GM12878 (cell line): ENCODE data around the gene SOS1. TPM values are rescaled to one million over a fixed set of nuclear protein-coding genes. Genes with fewer than 3 reads are reported as not detected.

Source experiments
- ATAC-seq: fragments of 200-7000 bp; cut with Tn5 transposase; 3 replicates; pipeline ENCODE4 v1.9.1; 2020; ENCODE audit warnings: mild to moderate bottlenecking, moderate library complexity
- BruUV-seq: library from RNA; stranded (reverse); fragments of 400-500 nt; replicated peaks from 2 replicates; lab custom pipeline; 2021; lab: Mats Ljungman, UMichigan
- CTCF ChIA-PET: fragments of 300-600 bp; sonication (Branson Sonifier 250); formaldehyde crosslinking; extraction: SDS; loops from one replicate; lab custom pipeline; 2021; ENCODE audit warnings: inconsistent platforms; lab: Yijun Ruan, JAX
- POLR2A ChIA-PET: fragments of 350-600 bp; formaldehyde crosslinking; extraction: SDS; loops from one replicate; lab custom pipeline; 2021; ENCODE audit warnings: inconsistent platforms; lab: Charles Lee
- RAD21 ChIA-PET: fragments of 300-600 bp; sonication (Branson Sonifier 250); formaldehyde crosslinking; loops from one replicate; lab custom pipeline; 2023; ENCODE audit warnings: antibody characterized with exemption; ENCODE audit not compliant: unreplicated experiment; lab: Charles Lee
- SMC1A ChIA-PET: fragments of 300-600 bp; sonication (Branson Sonifier 250); formaldehyde crosslinking; loops from one replicate; lab custom pipeline; 2023; ENCODE audit not compliant: unreplicated experiment, uncharacterized antibody; lab: Charles Lee
- DNase-seq: peaks from one replicate; pipeline ENCODE4 v3.0.0-alpha.2; 2011; ENCODE audit warnings: low read depth, low spot score
- FAIRE-seq: peaks from 3 replicates; lab custom pipeline; 2011; peaks lifted over from hg19 to GRCh38; lab: Jason Lieb, UNC
- H2AFZ ChIP-seq: 2 replicates; pipeline ENCODE4 v1.6.0; 2011; ENCODE audit warnings: low read depth, low read length, control low read depth; ENCODE audit not compliant: control insufficient read depth
- H3K27ac ChIP-seq: 2 replicates; pipeline ENCODE4 v1.5.1; 2011; ENCODE audit warnings: control low read depth; ENCODE audit not compliant: control insufficient read depth, insufficient read depth
- H3K27me3 ChIP-seq, 2 experiments: replicated peaks in 1 of 2; 2 replicates each; pipeline versions ENCODE4 v1.6.0 to v1.6.1; 2011; ENCODE audit warnings: low read length in 1 of 2; ENCODE audit not compliant: control insufficient read depth in 2 of 2, insufficient read depth in 2 of 2
- H3K36me3 ChIP-seq, 2 experiments: 2 replicates each; pipeline ENCODE4 v1.5.1; 2011; ENCODE audit warnings: low read length in 1 of 2; ENCODE audit not compliant: control insufficient read depth in 2 of 2, insufficient read depth in 2 of 2
- H3K4me1 ChIP-seq: 2 replicates; pipeline ENCODE4 v1.6.1; 2011; ENCODE audit warnings: mild to moderate bottlenecking, low read length, moderate library complexity, mixed read lengths; ENCODE audit not compliant: control insufficient read depth, insufficient read depth
- H3K4me2 ChIP-seq: 2 replicates; pipeline ENCODE4 v1.6.0; 2011; ENCODE audit warnings: control low read depth; ENCODE audit not compliant: control insufficient read depth, insufficient read depth
- H3K4me3 ChIP-seq: fragments of 200-600 bp; sonication (generic); 2 replicates; pipeline ENCODE4 v1.5.1; 2016
- H3K79me2 ChIP-seq: 2 replicates; pipeline ENCODE4 v1.6.0; 2011; ENCODE audit warnings: low read length; ENCODE audit not compliant: control insufficient read depth, insufficient read depth
- H3K9ac ChIP-seq: 2 replicates; pipeline ENCODE4 v1.8.0; 2011; ENCODE audit warnings: low read length, control low read depth, mixed read lengths; ENCODE audit not compliant: control insufficient read depth, insufficient read depth
- H3K9me3 ChIP-seq: replicated peaks from 3 replicates; pipeline ENCODE4 v1.5.1; 2011; ENCODE audit warnings: mild to moderate bottlenecking, low read length; ENCODE audit not compliant: control insufficient read depth, insufficient read depth
- H4K20me1 ChIP-seq: 2 replicates; pipeline ENCODE4 v1.6.0; 2011; ENCODE audit not compliant: control insufficient read depth, insufficient read depth
- CREB1 ChIP-seq: IDR thresholded peaks from 2 replicates; pipeline ENCODE4 v1.6.1; 2012; ENCODE audit warnings: low read depth, mild to moderate bottlenecking, inconsistent platforms
- ELK1 ChIP-seq: IDR thresholded peaks from 2 replicates; pipeline ENCODE4 v1.6.1; 2012; ENCODE audit warnings: low read depth, low read length, improper control_type of control experiment
- GATAD2B ChIP-seq: fragments of 450-650 bp; conservative IDR thresholded peaks from 2 replicates; pipeline ENCODE4 v1.6.1; 2017; ENCODE audit warnings: low read depth, mild to moderate bottlenecking, moderate library complexity
- KDM1A ChIP-seq: fragments of 200-600 bp; sonication (generic); IDR thresholded peaks from 2 replicates; pipeline ENCODE4 v1.6.1; 2016; ENCODE audit warnings: borderline replicate concordance
- YY1 ChIP-seq: IDR thresholded peaks from 2 replicates; pipeline ENCODE4 v1.6.1; 2011; ENCODE audit warnings: low read depth, mild to moderate bottlenecking, low read length
- ZSCAN29 ChIP-seq: fragments of 450-650 bp; IDR thresholded peaks from 2 replicates; pipeline ENCODE4 v1.6.1; 2017; ENCODE audit warnings: mild to moderate bottlenecking, moderate library complexity
- WGBS: methylation state at CpG from one replicate; pipeline ENCODE4 v1.1.6; 2016; ENCODE audit warnings: low lambda C conversion rate; ENCODE audit not compliant: insufficient replicate concordance, insufficient coverage; ENCODE audit errors: missing lambda C conversion rate; 5-methylcytosine and 5-hydroxymethylcytosine counted together
- in situ Hi-C: fragments of 300-500 bp; cut with MboI; formaldehyde crosslinking; loops from 9 replicates; pipeline ENCODE4 v1.14.3; 2018; ENCODE audit warnings: mixed read lengths
- intact Hi-C: fragments of 100-400 bp; cut with micrococcal nuclease; formaldehyde crosslinking; loops from one replicate; pipeline ENCODE4 v1.14.2; 2022; ENCODE audit not compliant: unreplicated experiment
- polyA plus RNA-seq, 11 experiments: library from polyadenylated mRNA; depleted of rRNA in 4 of 11; unstranded in 6 of 11; stranded (reverse) in 5 of 11; fragments of >200 nt; fragmentation: Nextera tagmentation in 4 of 11; fragmentation: Illumina TruSeq in 1 of 11; extraction: Ambion mirVana in 4 of 11; extraction: Trizol in 1 of 11; gene quantifications; 1 replicate in 1 of 11; 2 replicates in 10 of 11; pipeline versions ENCODE4 v1.2.1 to v1.2.3, GENCODE V29; 2011 to 2016; ENCODE audit warnings: inconsistent platforms in 2 of 11, missing spikeins in 2 of 11, low read depth in 1 of 11
- total RNA-seq, 4 experiments: library from RNA; depleted of rRNA in 3 of 4; stranded (reverse); fragments of >200 nt in 3 of 4; fragmentation: Illumina TruSeq in 1 of 4; extraction: Trizol in 1 of 4; gene quantifications; 2 replicates each; pipeline versions ENCODE4 v1.2.1 to v1.2.3, GENCODE V29; 2013 to 2021

Gene SOS1
- total and polyA plus RNA-seq, 10 of the 15 experiments (the other 5 are each of a cell fraction or from before 2014, with no cell fraction given), result 2.1 to 24.1 (median 8.5) TPM

- ChIA-PET CTCF (interaction anchor here (0.7 to 1.9 kb wide), 2 partner anchors 11 to 34 kb away, joined by 3 read pairs; no protein-coding TSS in a partner anchor), SMC1A (interaction anchor here (0.6 to 1.2 kb wide), 3 partner anchors 10 to 248 kb away, joined by 3 to 4 read pairs (median 3); no protein-coding TSS in a partner anchor), POLR2A (no interaction called here), RAD21 (no interaction called here)
- in situ Hi-C loops, result no loop called here
- Histone ChIP-seq H3K9ac (no peak overlapping the region), H4K20me1 (no peaks in the 10 kb centered on the region), H3K36me3 (no peaks in the 10 kb centered on the region), H3K4me1 (no peaks in the 10 kb centered on the region), H3K27ac (no peak overlapping the region), H3K9me3 (no peaks in the 10 kb centered on the region), H3K79me2 (no peaks in the 10 kb centered on the region), H3K4me3 (no peak overlapping the region), H3K4me2 (no peak overlapping the region), H2AFZ (no peak overlapping the region), H3K27me3 (no peaks in the 10 kb centered on the region)
- intact Hi-C loops, result no loop called here
- TF ChIP-seq ZSCAN29 (no peak), GATAD2B (no peak), CREB1 (no peak), YY1 (no peak), KDM1A (no peak)
- no peak for FAIRE-seq
- ATAC-seq, result no peak
- DNase-seq, result no peak
- no TSS peak for BruUV-seq
- 98% methylated on average over 3 of the region's 3 CpGs for WGBS
Measured at GRCh38 chr2:38981003-38981669, 139.7 kb downstream of the SOS1 start.

GRCh38 chr2:38978908-38979307, 141.9 kb downstream of the SOS1 start:
- 98% methylated on average over 3 of the region's 3 CpGs for WGBS
- SMC1A ChIA-PET, result interaction anchor here (1.0 kb wide), 1 partner anchor 140 kb away, joined by 4 read pairs; no protein-coding TSS in a partner anchor
- no peak for FAIRE-seq

More at GRCh38 chr2:38978908-38979307, 141.9 kb downstream of the SOS1 start:
- H3K27me3 ChIP-seq, result no peaks in the 10 kb centered on the region
- H3K4me1 ChIP-seq, result no peaks in the 10 kb centered on the region
- no peak overlapping the region for H3K4me2 ChIP-seq
- no TSS peak for BruUV-seq
- H3K79me2 ChIP-seq, result no peaks in the 10 kb centered on the region
- H3K4me3 ChIP-seq, result no peak overlapping the region
- ChIA-PET POLR2A (no interaction called here), RAD21 (no interaction called here), CTCF (no interaction called here)
- intact Hi-C loops (no loop called here), in situ Hi-C loops (no loop called here)
- no peaks in the 10 kb centered on the region for H4K20me1 ChIP-seq
- H3K27ac ChIP-seq, result no peak overlapping the region
- TF ChIP-seq ELK1, result no peak
- H3K9me3 ChIP-seq, result no peaks in the 10 kb centered on the region
- no peak overlapping the region for H2AFZ ChIP-seq
- no peak for DNase-seq
- no peak overlapping the region for H3K9ac ChIP-seq
- H3K36me3 ChIP-seq, result no peaks in the 10 kb centered on the region
- ATAC-seq, result no peak
